Cardiac muscle cell (in vitro differentiated cells and primary cell): ENCODE measurements around the gene EHMT1. TPM values are rescaled to one million over a fixed set of nuclear protein-coding genes. Genes with fewer than 3 reads are reported as not detected.

Source experiments
- DNase-seq, 2 donors: peaks; one replicate each; pipeline versions ENCODE4 v3.0.0 to v3.0.0-alpha.2; 2010 to 2017; ENCODE audit warnings: low read depth in 1 of 2, low spot score in 1 of 2
- H3K27ac ChIP-seq: fragments of 200-600 bp; sonication (generic); 2 replicates; pipeline ENCODE4 v1.5.1; 2016
- H3K27me3 ChIP-seq: fragments of 200-600 bp; sonication (generic); 2 replicates; pipeline ENCODE4 v1.6.0; 2016; ENCODE audit warnings: control low read depth
- H3K36me3 ChIP-seq: fragments of 200-600 bp; sonication (generic); 2 replicates; pipeline ENCODE4 v1.5.1; 2016; ENCODE audit warnings: control low read depth
- H3K4me1 ChIP-seq: fragments of 200-600 bp; sonication (generic); 2 replicates; pipeline ENCODE4 v1.8.1; 2017; ENCODE audit warnings: low read depth, mild to moderate bottlenecking, mixed run types
- H3K4me3 ChIP-seq: fragments of 200-600 bp; sonication (generic); 2 replicates; pipeline ENCODE4 v1.5.1; 2016; ENCODE audit warnings: mild to moderate bottlenecking
- H3K9me3 ChIP-seq: fragments of 200-600 bp; sonication (generic); 2 replicates; pipeline ENCODE4 v1.5.1; 2017; ENCODE audit warnings: low read depth, mild to moderate bottlenecking, control low read depth
- CTCF ChIP-seq: IDR thresholded peaks from 2 replicates; pipeline ENCODE4 v1.5.1; 2012; ENCODE audit warnings: low read depth, mild to moderate bottlenecking, low read length
- polyA plus RNA-seq: library from polyadenylated mRNA; unstranded; fragments of >200 nt; fragmentation: Nextera tagmentation; extraction: Ambion mirVana; gene quantifications from 2 replicates; pipeline ENCODE4 v1.2.1, GENCODE V29; 2016
- total RNA-seq: library from RNA; depleted of rRNA; stranded (reverse); fragments of >200 nt; gene quantifications from 2 replicates; pipeline ENCODE4 v1.2.3, GENCODE V29; 2016

The EHMT1 gene
- total and polyA plus RNA-seq, 2 experiments from 2014 or later, result 55.5 to 93.8 TPM

GRCh38 chr9:137640862-137641261, 22.1 kb downstream of the EHMT1 start:
- no peak for TF ChIP-seq CTCF
- H3K36me3 ChIP-seq, result no peaks in the 10 kb centered on the region
- no peak overlapping the region for H3K4me3 ChIP-seq
- no peak for DNase-seq
- H3K4me1 ChIP-seq, result no peaks in the 10 kb centered on the region
- no peaks in the 10 kb centered on the region for H3K27me3 ChIP-seq
- H3K9me3 ChIP-seq, result no peaks in the 10 kb centered on the region
- no peak overlapping the region for H3K27ac ChIP-seq

- no peaks in the 10 kb centered on the region for H3K9me3 ChIP-seq
- DNase-seq, result no peak
- H3K4me1 ChIP-seq, result no peaks in the 10 kb centered on the region
- TF ChIP-seq CTCF, result no peak
- H3K4me3 ChIP-seq, result no peak overlapping the region
- H3K36me3 ChIP-seq, result no peaks in the 10 kb centered on the region
- H3K27ac ChIP-seq, result no peak overlapping the region
- H3K27me3 ChIP-seq, result no peaks in the 10 kb centered on the region
These were observed 23.4 kb downstream of the EHMT1 start for GRCh38 chr9:137642118-137642601.

- Histone ChIP-seq H3K4me1 (no peaks in the 10 kb centered on the region), H3K27ac (no peak overlapping the region), H3K27me3 (no peaks in the 10 kb centered on the region), H3K9me3 (no peaks in the 10 kb centered on the region), H3K36me3 (no peaks in the 10 kb centered on the region), H3K4me3 (no peak overlapping the region)
- no peak for DNase-seq
- no peak for TF ChIP-seq CTCF
These were observed 24.1 kb downstream of the EHMT1 start for GRCh38 chr9:137642892-137643291.

- Histone ChIP-seq H3K4me3 (no peak overlapping the region), H3K27me3 (no peaks in the 10 kb centered on the region), H3K4me1 (no peaks in the 10 kb centered on the region), H3K9me3 (no peaks in the 10 kb centered on the region), H3K27ac (no peak overlapping the region), H3K36me3 (no peaks in the 10 kb centered on the region)
- TF ChIP-seq CTCF, result no peak
- DNase-seq, result no peak
These were observed 25.1 kb downstream of the EHMT1 start for GRCh38 chr9:137643921-137644320.

GRCh38 chr9:137645211-137645610, 26.4 kb downstream of the EHMT1 start:
- Histone ChIP-seq H3K27me3 (no peaks in the 10 kb centered on the region), H3K4me3 (no peak overlapping the region), H3K27ac (no peak overlapping the region), H3K36me3 (no peaks in the 10 kb centered on the region), H3K9me3 (no peaks in the 10 kb centered on the region), H3K4me1 (no peaks in the 10 kb centered on the region)
- DNase-seq, result no peak
- no peak for TF ChIP-seq CTCF

GRCh38 chr9:137646341-137646740, 27.5 kb downstream of the EHMT1 start:
- Histone ChIP-seq H3K27ac (no peak overlapping the region), H3K27me3 (no peaks in the 10 kb centered on the region), H3K9me3 (no peaks in the 10 kb centered on the region), H3K36me3 (no peaks in the 10 kb centered on the region), H3K4me1 (no peaks in the 10 kb centered on the region), H3K4me3 (no peak overlapping the region)
- no peak for DNase-seq
- TF ChIP-seq CTCF, result no peak
